GM12878 (cell line): ENCODE results near the gene GABARAPL2. TPM values are rescaled to one million over a fixed set of nuclear protein-coding genes. Genes with fewer than 3 reads are reported as not detected.
A peak's percentile ranks its signal among the peaks of the same experiment; 100 is the strongest.

Experiments
- ATF7 ChIP-seq: fragments of 450-650 bp; IDR thresholded peaks from 2 replicates; pipeline ENCODE4 v1.6.1; 2016; ENCODE audit warnings: low read depth, mild to moderate bottlenecking
- CREB1 ChIP-seq: IDR thresholded peaks from 2 replicates; pipeline ENCODE4 v1.6.1; 2012; ENCODE audit warnings: low read depth, mild to moderate bottlenecking, inconsistent platforms
- EGR1 ChIP-seq, 2 experiments: IDR thresholded peaks; 1 replicate in 1 of 2; 2 replicates in 1 of 2; pipeline ENCODE4 v1.6.1; 2011 to 2012; ENCODE audit warnings: low read depth in 2 of 2, low read length in 2 of 2, borderline replicate concordance in 1 of 2, mild to moderate bottlenecking in 1 of 2, moderate library complexity in 1 of 2
- EP300 ChIP-seq, 2 experiments: fragments of 150-350 bp in 1 of 2; IDR thresholded peaks; 2 replicates each; pipeline ENCODE4 v1.6.1; 2011 to 2012; ENCODE audit warnings: low read depth in 2 of 2, low read length in 2 of 2, borderline replicate concordance in 1 of 2, improper control_type of control experiment in 1 of 2, inconsistent platforms in 1 of 2; ENCODE audit not compliant: control insufficient read depth in 1 of 2
- KLF5 ChIP-seq: fragments of 450-650 bp; IDR thresholded peaks from 2 replicates; pipeline ENCODE4 v1.6.1; 2014; ENCODE audit warnings: mild to moderate bottlenecking; ENCODE audit not compliant: partially characterized antibody
- RB1 ChIP-seq: fragments of 450-650 bp; formaldehyde crosslinking; IDR thresholded peaks from 2 replicates; pipeline ENCODE4 v1.6.1; 2017; ENCODE audit warnings: mild to moderate bottlenecking, borderline replicate concordance
- SMC3 ChIP-seq: IDR thresholded peaks from 2 replicates; pipeline ENCODE4 v1.6.1; 2011; ENCODE audit warnings: low read length, improper control_type of control experiment, borderline replicate concordance
- SRF ChIP-seq, 2 experiments: IDR thresholded peaks; 2 replicates each; pipeline ENCODE4 v1.6.1; 2011; ENCODE audit warnings: low read depth in 2 of 2, low read length in 2 of 2, mild to moderate bottlenecking in 1 of 2, moderate library complexity in 1 of 2
- YY1 ChIP-seq: IDR thresholded peaks from 2 replicates; pipeline ENCODE4 v1.6.1; 2011; ENCODE audit warnings: low read depth, mild to moderate bottlenecking, low read length
- ZNF207 ChIP-seq: fragments of 450-650 bp; IDR thresholded peaks from 2 replicates; pipeline ENCODE4 v1.6.1; 2014; ENCODE audit warnings: antibody characterized with exemption, mild to moderate bottlenecking, borderline replicate concordance
- polyA plus RNA-seq, 11 experiments: library from polyadenylated mRNA; depleted of rRNA in 4 of 11; unstranded in 6 of 11; stranded (reverse) in 5 of 11; fragments of >200 nt; fragmentation: Nextera tagmentation in 4 of 11; fragmentation: Illumina TruSeq in 1 of 11; extraction: Ambion mirVana in 4 of 11; extraction: Trizol in 1 of 11; gene quantifications; 1 replicate in 1 of 11; 2 replicates in 10 of 11; pipeline versions ENCODE4 v1.2.1 to v1.2.3, GENCODE V29; 2011 to 2016; ENCODE audit warnings: inconsistent platforms in 2 of 11, missing spikeins in 2 of 11, low read depth in 1 of 11
- total RNA-seq, 4 experiments: library from RNA; depleted of rRNA in 3 of 4; stranded (reverse); fragments of >200 nt in 3 of 4; fragmentation: Illumina TruSeq in 1 of 4; extraction: Trizol in 1 of 4; gene quantifications; 2 replicates each; pipeline versions ENCODE4 v1.2.1 to v1.2.3, GENCODE V29; 2013 to 2021
- TF ChIP-seq, protein P1 (sequence below): IDR thresholded peaks from 2 replicates; pipeline ENCODE4 v1.6.1; 2011; ENCODE audit warnings: mild to moderate bottlenecking, low read depth, low read length, moderate library complexity; ENCODE audit not compliant: insufficient replicate concordance
- TF ChIP-seq, protein P2 (sequence below): IDR thresholded peaks from 2 replicates; pipeline ENCODE4 v1.6.1; 2011; ENCODE audit warnings: low read depth, mild to moderate bottlenecking, low read length, moderate library complexity, borderline replicate concordance; ENCODE audit errors: extremely low read depth
- TF ChIP-seq, protein P3 (sequence below): fragments of 450-650 bp; IDR thresholded peaks from 2 replicates; pipeline ENCODE4 v1.6.1; 2017; ENCODE audit warnings: mild to moderate bottlenecking, moderate library complexity
- TF ChIP-seq, protein P4 (sequence below): IDR thresholded peaks from 2 replicates; pipeline ENCODE4 v1.6.1; 2011; ENCODE audit warnings: borderline replicate concordance, low read depth, mild to moderate bottlenecking, moderate library complexity, low read length; ENCODE audit not compliant: insufficient read depth, poor library complexity, severe bottlenecking
- TF ChIP-seq, protein P5 (sequence below): fragments of 450-650 bp; IDR thresholded peaks from 2 replicates; pipeline ENCODE4 v1.6.1; 2018; ENCODE audit warnings: mild to moderate bottlenecking, low read depth, moderate library complexity; ENCODE audit not compliant: partially characterized antibody

The GABARAPL2 gene
- total and polyA plus RNA-seq, 10 of the 15 experiments (the other 5 are each of a cell fraction or from before 2014, with no cell fraction given), result 61.9 to 359 (median 128) TPM

DNA sequence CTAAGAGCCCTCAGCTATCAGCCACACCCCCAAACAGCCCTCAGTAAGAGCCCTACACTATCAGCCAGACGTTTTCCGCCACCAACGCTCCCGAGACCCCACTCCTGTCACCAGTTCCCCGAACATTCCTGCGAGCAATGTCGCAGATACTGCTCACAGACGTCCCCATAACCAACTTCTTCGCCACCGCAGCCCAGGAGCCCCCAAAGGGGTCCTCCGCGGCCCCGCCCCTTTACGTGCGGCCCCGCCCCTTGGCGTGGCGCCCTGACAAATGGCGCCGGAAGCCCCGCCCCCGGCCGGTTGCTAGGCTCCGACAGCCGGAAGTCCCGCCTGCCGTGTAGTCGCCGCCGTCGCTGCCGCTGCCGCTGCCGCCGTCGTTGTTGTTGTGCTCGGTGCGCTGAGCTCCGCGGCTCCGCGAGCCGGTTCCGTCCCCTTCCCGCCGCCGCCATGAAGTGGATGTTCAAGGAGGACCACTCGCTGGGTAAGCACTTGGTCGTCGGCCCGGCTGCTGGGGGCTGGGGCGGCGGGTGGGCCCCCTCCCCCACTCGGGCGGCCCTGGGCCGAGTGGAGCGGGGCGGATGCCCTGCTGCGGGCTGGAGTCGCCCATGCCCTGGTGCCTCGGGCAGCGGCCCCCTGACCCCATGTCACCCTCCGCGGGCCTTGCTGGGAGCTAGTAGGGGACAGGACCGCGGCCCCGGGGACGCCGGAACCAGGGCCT lies at the start of gene GABARAPL2 (continued):
- no peak for TF ChIP-seq SRF (IDR thresholded peaks at IDR 0.05; ENCODE audit: low read depth in 2 of 2, low read length in 2 of 2)
- no peak for TF ChIP-seq RB1
- TF ChIP-seq, protein P1, sequence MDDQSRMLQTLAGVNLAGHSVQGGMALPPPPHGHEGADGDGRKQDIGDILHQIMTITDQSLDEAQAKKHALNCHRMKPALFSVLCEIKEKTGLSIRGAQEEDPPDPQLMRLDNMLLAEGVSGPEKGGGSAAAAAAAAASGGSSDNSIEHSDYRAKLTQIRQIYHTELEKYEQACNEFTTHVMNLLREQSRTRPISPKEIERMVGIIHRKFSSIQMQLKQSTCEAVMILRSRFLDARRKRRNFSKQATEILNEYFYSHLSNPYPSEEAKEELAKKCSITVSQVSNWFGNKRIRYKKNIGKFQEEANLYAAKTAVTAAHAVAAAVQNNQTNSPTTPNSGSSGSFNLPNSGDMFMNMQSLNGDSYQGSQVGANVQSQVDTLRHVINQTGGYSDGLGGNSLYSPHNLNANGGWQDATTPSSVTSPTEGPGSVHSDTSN, result no peak
- TF ChIP-seq ATF7, result peak; percentile 40; the same call in 1 of the 2 replicates
- no peak for TF ChIP-seq SMC3
- TF ChIP-seq EGR1 (IDR thresholded peaks at IDR 0.05; ENCODE audit: borderline replicate concordance in 1 of 2, low read depth in 2 of 2, low read length in 2 of 2), result no peak
- TF ChIP-seq, protein P2, sequence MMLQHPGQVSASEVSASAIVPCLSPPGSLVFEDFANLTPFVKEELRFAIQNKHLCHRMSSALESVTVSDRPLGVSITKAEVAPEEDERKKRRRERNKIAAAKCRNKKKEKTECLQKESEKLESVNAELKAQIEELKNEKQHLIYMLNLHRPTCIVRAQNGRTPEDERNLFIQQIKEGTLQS, result no peak
- TF ChIP-seq, protein P3, sequence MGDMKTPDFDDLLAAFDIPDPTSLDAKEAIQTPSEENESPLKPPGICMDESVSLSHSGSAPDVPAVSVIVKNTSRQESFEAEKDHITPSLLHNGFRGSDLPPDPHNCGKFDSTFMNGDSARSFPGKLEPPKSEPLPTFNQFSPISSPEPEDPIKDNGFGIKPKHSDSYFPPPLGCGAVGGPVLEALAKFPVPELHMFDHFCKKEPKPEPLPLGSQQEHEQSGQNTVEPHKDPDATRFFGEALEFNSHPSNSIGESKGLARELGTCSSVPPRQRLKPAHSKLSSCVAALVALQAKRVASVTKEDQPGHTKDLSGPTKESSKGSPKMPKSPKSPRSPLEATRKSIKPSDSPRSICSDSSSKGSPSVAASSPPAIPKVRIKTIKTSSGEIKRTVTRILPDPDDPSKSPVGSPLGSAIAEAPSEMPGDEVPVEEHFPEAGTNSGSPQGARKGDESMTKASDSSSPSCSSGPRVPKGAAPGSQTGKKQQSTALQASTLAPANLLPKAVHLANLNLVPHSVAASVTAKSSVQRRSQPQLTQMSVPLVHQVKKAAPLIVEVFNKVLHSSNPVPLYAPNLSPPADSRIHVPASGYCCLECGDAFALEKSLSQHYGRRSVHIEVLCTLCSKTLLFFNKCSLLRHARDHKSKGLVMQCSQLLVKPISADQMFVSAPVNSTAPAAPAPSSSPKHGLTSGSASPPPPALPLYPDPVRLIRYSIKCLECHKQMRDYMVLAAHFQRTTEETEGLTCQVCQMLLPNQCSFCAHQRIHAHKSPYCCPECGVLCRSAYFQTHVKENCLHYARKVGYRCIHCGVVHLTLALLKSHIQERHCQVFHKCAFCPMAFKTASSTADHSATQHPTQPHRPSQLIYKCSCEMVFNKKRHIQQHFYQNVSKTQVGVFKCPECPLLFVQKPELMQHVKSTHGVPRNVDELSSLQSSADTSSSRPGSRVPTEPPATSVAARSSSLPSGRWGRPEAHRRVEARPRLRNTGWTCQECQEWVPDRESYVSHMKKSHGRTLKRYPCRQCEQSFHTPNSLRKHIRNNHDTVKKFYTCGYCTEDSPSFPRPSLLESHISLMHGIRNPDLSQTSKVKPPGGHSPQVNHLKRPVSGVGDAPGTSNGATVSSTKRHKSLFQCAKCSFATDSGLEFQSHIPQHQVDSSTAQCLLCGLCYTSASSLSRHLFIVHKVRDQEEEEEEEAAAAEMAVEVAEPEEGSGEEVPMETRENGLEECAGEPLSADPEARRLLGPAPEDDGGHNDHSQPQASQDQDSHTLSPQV, result no peak
- TF ChIP-seq, protein P4, sequence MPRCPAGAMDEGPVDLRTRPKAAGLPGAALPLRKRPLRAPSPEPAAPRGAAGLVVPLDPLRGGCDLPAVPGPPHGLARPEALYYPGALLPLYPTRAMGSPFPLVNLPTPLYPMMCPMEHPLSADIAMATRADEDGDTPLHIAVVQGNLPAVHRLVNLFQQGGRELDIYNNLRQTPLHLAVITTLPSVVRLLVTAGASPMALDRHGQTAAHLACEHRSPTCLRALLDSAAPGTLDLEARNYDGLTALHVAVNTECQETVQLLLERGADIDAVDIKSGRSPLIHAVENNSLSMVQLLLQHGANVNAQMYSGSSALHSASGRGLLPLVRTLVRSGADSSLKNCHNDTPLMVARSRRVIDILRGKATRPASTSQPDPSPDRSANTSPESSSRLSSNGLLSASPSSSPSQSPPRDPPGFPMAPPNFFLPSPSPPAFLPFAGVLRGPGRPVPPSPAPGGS, result no peak
- peak; percentile 69 for TF ChIP-seq YY1
- no peak for TF ChIP-seq KLF5
- no peak for TF ChIP-seq EP300 (IDR thresholded peaks at IDR 0.05; ENCODE audit: borderline replicate concordance in 1 of 2, control insufficient read depth in 1 of 2, low read depth in 2 of 2, low read length in 2 of 2)
- peak; percentile 75 for TF ChIP-seq CREB1
- TF ChIP-seq, protein P5, sequence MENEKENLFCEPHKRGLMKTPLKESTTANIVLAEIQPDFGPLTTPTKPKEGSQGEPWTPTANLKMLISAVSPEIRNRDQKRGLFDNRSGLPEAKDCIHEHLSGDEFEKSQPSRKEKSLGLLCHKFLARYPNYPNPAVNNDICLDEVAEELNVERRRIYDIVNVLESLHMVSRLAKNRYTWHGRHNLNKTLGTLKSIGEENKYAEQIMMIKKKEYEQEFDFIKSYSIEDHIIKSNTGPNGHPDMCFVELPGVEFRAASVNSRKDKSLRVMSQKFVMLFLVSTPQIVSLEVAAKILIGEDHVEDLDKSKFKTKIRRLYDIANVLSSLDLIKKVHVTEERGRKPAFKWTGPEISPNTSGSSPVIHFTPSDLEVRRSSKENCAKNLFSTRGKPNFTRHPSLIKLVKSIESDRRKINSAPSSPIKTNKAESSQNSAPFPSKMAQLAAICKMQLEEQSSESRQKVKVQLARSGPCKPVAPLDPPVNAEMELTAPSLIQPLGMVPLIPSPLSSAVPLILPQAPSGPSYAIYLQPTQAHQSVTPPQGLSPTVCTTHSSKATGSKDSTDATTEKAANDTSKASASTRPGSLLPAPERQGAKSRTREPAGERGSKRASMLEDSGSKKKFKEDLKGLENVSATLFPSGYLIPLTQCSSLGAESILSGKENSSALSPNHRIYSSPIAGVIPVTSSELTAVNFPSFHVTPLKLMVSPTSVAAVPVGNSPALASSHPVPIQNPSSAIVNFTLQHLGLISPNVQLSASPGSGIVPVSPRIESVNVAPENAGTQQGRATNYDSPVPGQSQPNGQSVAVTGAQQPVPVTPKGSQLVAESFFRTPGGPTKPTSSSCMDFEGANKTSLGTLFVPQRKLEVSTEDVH, result no peak
- TF ChIP-seq ZNF207, result no peak
